ENCODE data around the gene PACRG. TPM values are rescaled to one million over a fixed set of nuclear protein-coding genes. Genes with fewer than 3 reads are reported as not detected.

PACRG gene
- total RNA-seq, 1 experiment from 2014 or later = 0.26 TPM

- DNase-seq = no peak
- Histone ChIP-seq H3K4me1 (ENCODE audit: insufficient read depth, low read length) (no peaks in the 10 kb centered on the region), H2BK120ac (ENCODE audit: low read depth, low read length, poor library complexity, severe bottlenecking) (no peak overlapping the region), H3K9me3 (ENCODE audit: control insufficient read depth, low read depth, low read length) (no peaks in the 10 kb centered on the region), H4K5ac (ENCODE audit: insufficient read length, low read depth, low read length) (no peak overlapping the region), H3K4me2 (ENCODE audit: insufficient read depth, insufficient read length, low read length) (no peak overlapping the region), H3K23ac (ENCODE audit: insufficient read length, low read depth, low read length) (no peak overlapping the region), H3K14ac (ENCODE audit: insufficient read depth, low read length) (no peak overlapping the region), H3K4ac (ENCODE audit: low read depth, low read length) (no peak overlapping the region), H3K27ac (ENCODE audit: insufficient read length, low read depth, low read length) (no peak overlapping the region), H3K23me2 (ENCODE audit: insufficient read length, low read depth, low read length, poor library complexity, severe bottlenecking) (no peaks in the 10 kb centered on the region), H2BK5ac (ENCODE audit: insufficient read length, low read length) (no peak overlapping the region), H3T11ph (ENCODE audit: low read length) (no peak overlapping the region), H4K8ac (replicated peaks; ENCODE audit: insufficient read length, low read depth, low read length) (no peak overlapping the region), H4K20me1 (ENCODE audit: control insufficient read depth, insufficient read depth, insufficient read length) (no peaks in the 10 kb centered on the region), H3K79me2 (ENCODE audit: insufficient read depth, low read length) (no peaks in the 10 kb centered on the region), H2BK12ac (ENCODE audit: insufficient read length, low read depth, low read length) (no peak overlapping the region), H3K27me3 (ENCODE audit: insufficient read depth, low read length) (no peaks in the 10 kb centered on the region), H3K18ac (ENCODE audit: insufficient read length, low read depth, low read length) (no peak overlapping the region), H2AFZ (ENCODE audit: low read length) (no peak overlapping the region), H3K79me1 (ENCODE audit: insufficient read depth, low read depth, low read length, poor library complexity, severe bottlenecking) (no peaks in the 10 kb centered on the region), H2BK20ac (ENCODE audit: low read depth, low read length, poor library complexity, severe bottlenecking) (no peak overlapping the region), H3K56ac (ENCODE audit: insufficient read length, low read depth, low read length) (no peak overlapping the region), H2BK15ac (ENCODE audit: low read depth, low read length) (no peak overlapping the region), H3K9ac (ENCODE audit: extremely low read depth, insufficient read length, low read length) (no peak overlapping the region), H4K91ac (ENCODE audit: insufficient read length, low read depth, low read length) (no peak overlapping the region), H2AK5ac (ENCODE audit: insufficient read length, low read length) (no peak overlapping the region)
- H3K36me3 Mint-ChIP-seq (ENCODE audit: insufficient read depth in 1 of 3, low read depth in 3 of 3) = no peaks in the 10 kb centered on the region
- H3K4me3 Mint-ChIP-seq = no peak overlapping the region
- TF ChIP-seq CTCF (conservative IDR thresholded peaks at IDR 0.05) = no peak
- no peaks in the 10 kb centered on the region for H3K4me1 Mint-ChIP-seq
- H3K27ac Mint-ChIP-seq = no peak overlapping the region
- no CpG with 5 or more reads among the region's 6 CpGs for WGBS (ENCODE audit: extremely low coverage, insufficient read length, low lambda C conversion rate)
- no peaks in the 10 kb centered on the region for H3K27me3 Mint-ChIP-seq (ENCODE audit: low read depth)
- H3K9me3 Mint-ChIP-seq = no peaks in the 10 kb centered on the region
These were observed 246.9 kb downstream of the PACRG start for GRCh38 chr6:162974685-162975084.
